Neural cell (in vitro differentiated cells): ENCODE measurements around the gene MEMO1.

Source experiments
- EP300 ChIP-seq: fragments of 450-650 bp; conservative IDR thresholded peaks from 2 replicates; pipeline ENCODE4 v1.6.1; 2014; ENCODE audit warnings: antibody characterized with exemption, mild to moderate bottlenecking, moderate library complexity; ENCODE audit not compliant: poor library complexity, severe bottlenecking
- EZH2 ChIP-seq: fragments of 200-600, 300-800 bp; shearing (Covaris generic), sonication (generic); IDR thresholded peaks from 2 replicates; pipeline ENCODE4 v1.6.1; 2014; ENCODE audit warnings: antibody characterized with exemption, low read length, borderline replicate concordance, mild to moderate bottlenecking; ENCODE audit not compliant: insufficient read depth, poor library complexity, severe bottlenecking
- MXI1 ChIP-seq: fragments of 450-650 bp; conservative IDR thresholded peaks from 2 replicates; pipeline ENCODE4 v1.6.1; 2014; ENCODE audit warnings: antibody characterized with exemption, mild to moderate bottlenecking; ENCODE audit not compliant: poor library complexity, severe bottlenecking
- POLR2AphosphoS5 ChIP-seq: IDR thresholded peaks from 2 replicates; pipeline ENCODE4 v1.6.1; 2012
- SMC3 ChIP-seq: fragments of 450-650 bp; conservative IDR thresholded peaks from 2 replicates; pipeline ENCODE4 v1.6.1; 2014; ENCODE audit warnings: antibody characterized with exemption, mild to moderate bottlenecking, moderate library complexity; ENCODE audit not compliant: poor library complexity
- TAF1 ChIP-seq: IDR thresholded peaks from 2 replicates; pipeline ENCODE4 v1.6.1; 2012; ENCODE audit warnings: low read depth
- TF ChIP-seq, protein P1 (sequence below): IDR thresholded peaks from 2 replicates; pipeline ENCODE4 v1.6.1; 2012; ENCODE audit warnings: borderline replicate concordance
- TF ChIP-seq, protein P2 (sequence below): fragments of 450-650 bp; IDR thresholded peaks from 2 replicates; pipeline ENCODE4 v1.5.1; 2014; ENCODE audit warnings: antibody characterized with exemption, mild to moderate bottlenecking, moderate library complexity; ENCODE audit not compliant: poor library complexity, severe bottlenecking

DNA sequence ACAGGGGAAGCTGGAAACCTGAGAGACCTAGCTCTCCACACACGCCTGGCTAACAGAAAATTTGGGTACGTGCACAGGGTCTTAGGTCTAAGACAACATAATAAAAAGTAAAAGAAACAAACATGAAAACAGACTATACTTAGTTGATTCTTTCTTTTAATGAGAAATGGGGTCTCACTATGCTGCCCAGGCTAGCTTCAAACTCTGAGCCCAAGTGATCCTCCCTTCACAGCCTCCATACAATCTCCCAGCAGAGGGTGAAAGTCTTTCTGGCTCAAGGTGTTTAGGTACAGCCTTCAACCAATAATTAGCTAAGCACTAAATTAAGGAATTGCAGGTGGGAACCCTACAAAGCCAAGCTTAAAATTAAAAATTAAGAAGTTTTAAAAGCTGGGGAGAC, 116.2 kb downstream of the MEMO1 start:
- TF ChIP-seq EZH2 (no peak), EP300 (no peak), SMC3 (no peak), MXI1 (no peak), TAF1 (no peak), POLR2AphosphoS5 (no peak)
- TF ChIP-seq, protein P1, sequence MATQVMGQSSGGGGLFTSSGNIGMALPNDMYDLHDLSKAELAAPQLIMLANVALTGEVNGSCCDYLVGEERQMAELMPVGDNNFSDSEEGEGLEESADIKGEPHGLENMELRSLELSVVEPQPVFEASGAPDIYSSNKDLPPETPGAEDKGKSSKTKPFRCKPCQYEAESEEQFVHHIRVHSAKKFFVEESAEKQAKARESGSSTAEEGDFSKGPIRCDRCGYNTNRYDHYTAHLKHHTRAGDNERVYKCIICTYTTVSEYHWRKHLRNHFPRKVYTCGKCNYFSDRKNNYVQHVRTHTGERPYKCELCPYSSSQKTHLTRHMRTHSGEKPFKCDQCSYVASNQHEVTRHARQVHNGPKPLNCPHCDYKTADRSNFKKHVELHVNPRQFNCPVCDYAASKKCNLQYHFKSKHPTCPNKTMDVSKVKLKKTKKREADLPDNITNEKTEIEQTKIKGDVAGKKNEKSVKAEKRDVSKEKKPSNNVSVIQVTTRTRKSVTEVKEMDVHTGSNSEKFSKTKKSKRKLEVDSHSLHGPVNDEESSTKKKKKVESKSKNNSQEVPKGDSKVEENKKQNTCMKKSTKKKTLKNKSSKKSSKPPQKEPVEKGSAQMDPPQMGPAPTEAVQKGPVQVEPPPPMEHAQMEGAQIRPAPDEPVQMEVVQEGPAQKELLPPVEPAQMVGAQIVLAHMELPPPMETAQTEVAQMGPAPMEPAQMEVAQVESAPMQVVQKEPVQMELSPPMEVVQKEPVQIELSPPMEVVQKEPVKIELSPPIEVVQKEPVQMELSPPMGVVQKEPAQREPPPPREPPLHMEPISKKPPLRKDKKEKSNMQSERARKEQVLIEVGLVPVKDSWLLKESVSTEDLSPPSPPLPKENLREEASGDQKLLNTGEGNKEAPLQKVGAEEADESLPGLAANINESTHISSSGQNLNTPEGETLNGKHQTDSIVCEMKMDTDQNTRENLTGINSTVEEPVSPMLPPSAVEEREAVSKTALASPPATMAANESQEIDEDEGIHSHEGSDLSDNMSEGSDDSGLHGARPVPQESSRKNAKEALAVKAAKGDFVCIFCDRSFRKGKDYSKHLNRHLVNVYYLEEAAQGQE: no peak
- TF ChIP-seq, protein P2, sequence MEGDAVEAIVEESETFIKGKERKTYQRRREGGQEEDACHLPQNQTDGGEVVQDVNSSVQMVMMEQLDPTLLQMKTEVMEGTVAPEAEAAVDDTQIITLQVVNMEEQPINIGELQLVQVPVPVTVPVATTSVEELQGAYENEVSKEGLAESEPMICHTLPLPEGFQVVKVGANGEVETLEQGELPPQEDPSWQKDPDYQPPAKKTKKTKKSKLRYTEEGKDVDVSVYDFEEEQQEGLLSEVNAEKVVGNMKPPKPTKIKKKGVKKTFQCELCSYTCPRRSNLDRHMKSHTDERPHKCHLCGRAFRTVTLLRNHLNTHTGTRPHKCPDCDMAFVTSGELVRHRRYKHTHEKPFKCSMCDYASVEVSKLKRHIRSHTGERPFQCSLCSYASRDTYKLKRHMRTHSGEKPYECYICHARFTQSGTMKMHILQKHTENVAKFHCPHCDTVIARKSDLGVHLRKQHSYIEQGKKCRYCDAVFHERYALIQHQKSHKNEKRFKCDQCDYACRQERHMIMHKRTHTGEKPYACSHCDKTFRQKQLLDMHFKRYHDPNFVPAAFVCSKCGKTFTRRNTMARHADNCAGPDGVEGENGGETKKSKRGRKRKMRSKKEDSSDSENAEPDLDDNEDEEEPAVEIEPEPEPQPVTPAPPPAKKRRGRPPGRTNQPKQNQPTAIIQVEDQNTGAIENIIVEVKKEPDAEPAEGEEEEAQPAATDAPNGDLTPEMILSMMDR: no peak
